ENCODE results near the gene SLU7. TPM values are rescaled to one million over a fixed set of nuclear protein-coding genes. Genes with fewer than 3 reads are reported as not detected.
A peak's percentile ranks its signal among the peaks of the same experiment; 100 is the strongest.

Gene SLU7
- 10 to 100 TPM; 63.5 to 64.6 TPM for total RNA-seq

DNA sequence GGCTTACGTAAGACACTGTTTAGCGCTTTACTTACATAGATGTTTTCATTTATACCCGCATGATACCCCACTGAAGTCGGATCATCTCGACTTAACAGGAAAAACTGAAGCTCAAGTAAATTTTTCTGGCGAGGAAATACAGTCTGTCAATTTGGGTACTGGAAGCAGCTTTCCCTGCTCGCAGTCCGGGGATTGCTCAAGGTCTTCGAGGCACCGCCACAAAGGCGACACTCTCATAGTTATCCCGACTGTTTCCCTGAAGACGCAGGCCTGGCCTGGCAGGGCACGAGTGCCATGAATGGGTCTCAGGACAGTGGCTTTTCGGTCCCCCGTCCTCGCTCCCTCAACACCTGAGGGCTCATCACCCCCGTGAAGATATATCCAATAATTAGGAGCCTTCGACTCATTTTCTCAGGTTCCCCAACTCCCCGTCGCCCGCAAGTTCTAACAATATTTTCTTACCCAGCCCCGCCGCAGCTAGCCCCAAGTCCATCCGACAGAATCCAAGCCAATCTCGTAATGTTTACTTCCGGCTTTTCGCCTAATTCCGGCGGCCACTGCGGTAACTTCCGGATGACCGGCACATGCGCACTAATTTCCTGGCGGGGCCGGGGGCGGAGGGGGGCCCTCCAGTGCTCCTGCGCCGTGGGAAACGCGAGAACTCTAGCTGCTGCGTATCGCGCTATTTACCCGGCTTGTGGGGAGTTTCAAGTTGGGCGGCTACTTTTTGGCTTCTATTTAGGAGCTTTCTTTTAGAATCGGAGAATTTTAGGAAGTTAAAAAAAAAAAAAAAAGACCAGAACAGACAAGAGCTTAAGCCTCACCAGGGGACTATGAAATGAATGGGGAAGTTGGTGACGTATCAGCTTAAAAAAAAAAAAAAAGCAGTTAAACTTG lies at the start of gene SLU7:
Gene SLU7 (minus strand): TSS at position 521 of the 897 bp plus-strand sequence. CDS start 3,787 bp downstream, outside the sequence.
- Mint-ChIP-seq H3K27ac (peak within 1 kb of the TSS; percentile 97), H3K4me1 (peaks cover 64% of the 10 kb centered on the region), H3K27me3 (no peaks in the 10 kb centered on the region), H3K36me3 (ENCODE audit: low read depth) (peaks cover 19% of the 10 kb centered on the region), H3K9me3 (no peaks in the 10 kb centered on the region), H3K4me3 (peak within 1 kb of the TSS; percentile 96)
- POLR2A ChIA-PET: interaction anchor here (0.6 to 1.1 kb wide), 4 partner anchors 25 to 1246 kb away, joined by 3 to 6 read pairs (median 4); no protein-coding TSS in a partner anchor
- CTCF ChIA-PET: interaction anchor here (0.6 to 2.0 kb wide), 9 partner anchors 10 to 275 kb away, joined by 3 to 4 read pairs (median 4); no protein-coding TSS in a partner anchor
- DNase-seq: peak; percentile 93

DNA sequence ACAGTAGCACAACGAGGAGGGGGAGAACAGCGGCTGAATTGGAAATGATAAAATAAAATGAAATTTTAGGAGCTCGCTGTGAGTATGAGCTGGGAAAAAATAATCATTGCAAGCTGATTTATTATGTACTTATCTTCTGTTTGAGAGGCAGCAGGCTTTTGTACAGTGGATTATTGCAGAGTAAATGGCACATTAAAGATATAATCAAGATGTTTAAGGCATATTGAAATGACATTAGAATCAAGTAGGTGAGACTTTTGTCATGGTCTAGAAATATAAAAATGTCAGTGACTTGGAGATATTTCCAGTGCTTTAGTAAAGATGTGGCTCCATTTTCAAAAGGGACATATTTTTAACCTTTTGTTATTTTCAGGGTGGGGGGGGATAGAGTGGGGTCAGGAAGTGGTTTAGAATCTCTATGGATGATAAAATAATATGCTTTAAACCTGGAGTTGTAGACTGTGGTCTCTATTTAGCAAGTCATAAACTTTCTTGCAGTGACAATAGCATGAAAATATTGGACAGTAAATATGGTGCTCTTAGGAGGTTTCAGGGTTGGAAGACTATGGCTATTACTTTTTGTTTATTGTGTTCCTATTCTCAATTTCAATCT lies 49.6 kb upstream of the SLU7 start:
- POLR2A ChIA-PET: interaction anchor here (0.7 kb wide), 1 partner anchor 49 kb away, joined by 3 read pairs; the partner anchor contains the start of gene SLU7
- CTCF ChIA-PET: interaction anchor here (0.8 to 6.4 kb wide), 4 partner anchors 9 to 38 kb away, joined by 3 to 63 read pairs (median 4); no protein-coding TSS in a partner anchor
- H3K36me3 Mint-ChIP-seq (ENCODE audit: low read depth): peaks cover 16% of the 10 kb centered on the region

DNA sequence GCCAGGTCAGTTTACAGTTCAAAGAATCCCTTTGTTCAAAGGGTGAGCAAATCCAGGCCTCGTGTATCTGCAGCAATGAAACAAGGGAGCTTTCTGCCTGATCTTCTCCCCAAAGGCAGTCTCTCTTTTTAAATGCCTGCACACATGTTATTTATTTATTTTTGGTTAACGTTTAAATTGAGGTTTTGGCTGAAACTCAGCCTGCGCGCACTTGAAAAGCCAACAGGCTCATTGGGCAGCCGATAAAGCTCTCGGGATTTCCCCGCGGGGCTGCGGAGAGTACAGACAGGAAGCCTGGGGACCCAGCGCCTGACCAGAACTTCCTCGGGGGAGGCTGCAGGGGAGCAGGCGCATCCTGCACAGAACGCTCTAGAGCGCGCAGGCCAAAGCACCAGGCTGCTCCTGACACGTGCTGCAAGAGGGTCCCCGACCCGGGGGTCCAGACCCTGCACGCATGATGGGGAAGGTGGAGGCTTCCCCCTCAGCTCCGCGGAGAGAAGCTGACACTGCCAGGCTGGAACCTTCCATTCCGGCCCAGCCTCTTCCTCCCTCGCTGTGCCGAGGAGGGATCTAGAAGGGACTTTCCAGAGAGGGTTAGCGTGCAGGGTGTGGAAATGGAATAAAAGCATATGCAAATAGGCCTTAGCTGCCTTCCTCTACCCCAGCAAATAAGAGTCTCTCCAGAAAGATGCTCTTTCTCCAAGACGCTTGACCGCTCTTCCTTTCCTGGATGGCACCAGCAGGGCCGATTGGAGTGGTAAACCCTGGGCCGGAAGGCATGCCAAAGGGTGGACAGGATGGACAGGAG lies 48.9 kb upstream of the SLU7 start:
- Mint-ChIP-seq H3K27me3 (peaks cover 2% of the 10 kb centered on the region), H3K4me3 (peak overlapping the region; percentile 97), H3K9me3 (no peaks in the 10 kb centered on the region), H3K4me1 (peaks cover 83% of the 10 kb centered on the region), H3K36me3 (ENCODE audit: low read depth) (peaks cover 10% of the 10 kb centered on the region), H3K27ac (peak overlapping the region; percentile 96)
- peak; percentile 82 for DNase-seq
- CTCF ChIA-PET: interaction anchor here (0.7 to 6.4 kb wide), 5 partner anchors 9 to 39 kb away, joined by 3 to 63 read pairs (median 4); no protein-coding TSS in a partner anchor
- POLR2A ChIA-PET: interaction anchor here (0.7 to 0.8 kb wide), 3 partner anchors 9 to 49 kb away, joined by 3 to 4 read pairs (median 3); partner anchors contain the start of gene SLU7

More for the DNA sequence above, 49.6 kb upstream of the SLU7 start:
- Mint-ChIP-seq H3K4me1 (peaks cover 89% of the 10 kb centered on the region), H3K27me3 (peaks cover 2% of the 10 kb centered on the region), H3K4me3 (peak overlapping the region; percentile 97), H3K27ac (peak overlapping the region; percentile 96), H3K9me3 (no peaks in the 10 kb centered on the region)
- DNase-seq: no peak

DNA sequence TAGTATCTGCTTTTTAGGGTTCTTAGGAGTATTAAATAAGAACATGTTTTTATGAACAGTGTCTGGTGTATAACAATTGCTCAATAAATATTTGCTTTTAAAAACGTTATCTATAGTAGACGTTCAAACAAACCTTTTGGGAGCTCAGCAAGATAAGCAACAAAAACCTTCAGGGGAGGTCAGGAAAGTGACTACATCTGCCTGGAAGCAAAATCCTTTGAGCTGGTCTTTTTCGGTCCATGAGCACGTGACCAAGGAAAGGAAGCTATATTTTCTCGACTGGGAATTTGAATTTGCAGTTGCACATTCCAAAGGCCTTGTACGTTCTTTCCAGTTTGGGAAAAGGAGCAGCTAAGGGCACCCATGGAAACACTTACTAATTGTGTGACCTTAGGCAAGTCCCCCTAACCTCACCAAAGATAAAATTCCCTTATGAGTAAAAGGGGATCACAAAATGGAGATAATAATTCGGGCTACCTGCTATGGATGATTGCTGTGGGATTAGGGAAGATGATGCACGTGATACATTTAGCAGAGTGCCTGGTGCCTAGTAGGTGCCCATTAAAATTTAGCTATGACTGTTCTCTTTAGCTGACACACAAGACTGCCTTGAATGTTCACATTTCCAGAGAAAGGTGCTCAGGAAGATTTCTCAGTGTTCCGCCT lies 48.1 kb upstream of the SLU7 start:
- H3K36me3 Mint-ChIP-seq (ENCODE audit: low read depth): peaks cover 6% of the 10 kb centered on the region
- peaks cover 2% of the 10 kb centered on the region for H3K27me3 Mint-ChIP-seq
- POLR2A ChIA-PET: interaction anchor here (0.7 to 0.8 kb wide), 2 partner anchors 8 to 15 kb away, joined by 3 to 4 read pairs; no protein-coding TSS in a partner anchor
- CTCF ChIA-PET: interaction anchor here (0.8 to 6.4 kb wide), 6 partner anchors 10 to 40 kb away, joined by 3 to 63 read pairs (median 5); no protein-coding TSS in a partner anchor
- peak overlapping the region; percentile 97 for H3K4me3 Mint-ChIP-seq
- peak overlapping the region; percentile 96 for H3K27ac Mint-ChIP-seq
- DNase-seq: no peak
- H3K9me3 Mint-ChIP-seq: no peaks in the 10 kb centered on the region
- H3K4me1 Mint-ChIP-seq: peaks cover 81% of the 10 kb centered on the region

DNA sequence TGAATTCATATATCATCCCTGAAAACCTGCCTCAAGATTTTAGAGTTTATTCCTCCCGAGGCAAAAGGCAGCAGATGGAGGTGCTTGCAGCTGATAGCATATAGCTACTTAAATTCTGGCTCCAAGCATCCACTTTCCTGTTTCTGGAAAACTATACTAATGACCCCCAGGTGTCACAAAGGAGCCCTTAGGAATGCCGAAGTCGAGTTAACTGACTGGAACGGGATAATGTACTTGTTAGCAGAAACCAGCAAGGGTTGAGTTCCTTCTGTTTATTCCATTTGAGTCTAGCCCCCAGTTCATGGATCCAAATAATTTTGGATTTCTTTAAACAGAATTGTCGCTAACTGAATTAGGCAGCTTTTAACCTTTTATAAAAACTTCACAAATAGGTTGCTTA lies 47.2 kb upstream of the SLU7 start:
- peaks cover 5% of the 10 kb centered on the region for H3K36me3 Mint-ChIP-seq (ENCODE audit: low read depth)
- no peak for DNase-seq
- H3K4me3 Mint-ChIP-seq: no peak overlapping the region
- H3K9me3 Mint-ChIP-seq: no peaks in the 10 kb centered on the region
- POLR2A ChIA-PET: no interaction called here
- peaks cover 2% of the 10 kb centered on the region for H3K27me3 Mint-ChIP-seq
- no peak overlapping the region for H3K27ac Mint-ChIP-seq
- CTCF ChIA-PET: interaction anchor here (1.2 to 6.4 kb wide), 4 partner anchors 9 to 26 kb away, joined by 3 to 63 read pairs (median 7); no protein-coding TSS in a partner anchor
- H3K4me1 Mint-ChIP-seq: peaks cover 72% of the 10 kb centered on the region

DNA sequence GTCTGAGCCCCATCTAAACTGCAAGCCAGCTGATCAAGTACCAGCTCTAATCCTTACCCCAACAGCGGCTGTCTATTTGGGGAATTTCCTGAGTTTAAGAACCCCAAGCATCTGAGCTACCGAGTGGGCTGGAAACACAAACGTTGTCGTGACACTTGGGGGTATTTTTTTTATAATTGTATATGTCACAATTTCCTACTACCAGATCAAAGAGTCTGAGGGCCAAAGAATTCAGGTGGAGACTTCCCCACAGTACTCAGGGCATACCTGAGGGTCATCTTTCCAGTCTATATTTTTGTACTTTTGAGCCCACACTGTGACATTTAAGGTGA lies 45.6 kb upstream of the SLU7 start:
- ChIA-PET POLR2A (no interaction called here), CTCF (interaction anchor here (0.6 to 6.4 kb wide), 4 partner anchors 13 to 33 kb away, joined by 3 to 63 read pairs (median 3); no protein-coding TSS in a partner anchor)
- Mint-ChIP-seq H3K9me3 (no peaks in the 10 kb centered on the region), H3K27ac (no peak overlapping the region), H3K36me3 (ENCODE audit: low read depth) (peaks cover 1% of the 10 kb centered on the region), H3K4me1 (peaks cover 58% of the 10 kb centered on the region), H3K4me3 (no peak overlapping the region), H3K27me3 (peaks cover 2% of the 10 kb centered on the region)
- no peak for DNase-seq

DNA sequence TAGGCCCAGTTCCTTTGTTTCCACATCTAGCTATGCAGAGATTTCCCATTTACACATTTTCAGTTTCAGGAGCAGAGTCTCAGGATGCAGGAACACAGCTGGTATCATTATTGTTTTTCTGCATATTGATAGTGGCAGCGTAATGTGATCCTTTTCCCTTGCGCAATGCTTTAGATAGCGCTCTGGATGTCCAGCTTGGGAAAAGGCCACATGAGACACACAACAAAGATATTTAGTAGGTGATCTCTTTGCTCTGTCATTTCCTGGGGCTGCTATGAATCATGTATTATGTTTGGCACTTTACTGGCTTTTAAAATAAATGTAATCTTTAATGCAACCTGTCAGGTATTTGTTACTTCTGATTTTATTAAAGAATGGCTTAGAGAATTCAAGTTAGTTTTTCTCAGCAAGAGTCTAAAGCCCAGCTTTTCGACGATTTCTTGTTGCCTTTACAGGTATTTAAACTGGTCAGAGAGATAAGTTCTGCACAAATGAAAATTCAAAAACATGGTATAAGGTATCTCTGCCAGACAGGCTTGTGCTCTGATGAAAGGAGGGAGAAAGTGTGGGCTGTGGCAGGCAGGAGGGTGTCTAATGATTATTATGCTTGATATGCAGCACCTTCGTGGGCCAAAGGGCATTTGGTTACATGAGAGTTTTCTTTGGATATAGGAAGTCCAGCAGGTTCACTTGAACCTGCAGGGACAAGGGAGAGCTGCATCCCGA lies 45.0 kb upstream of the SLU7 start:
- ChIA-PET POLR2A (no interaction called here), CTCF (interaction anchor here (0.6 to 6.4 kb wide), 4 partner anchors 14 to 1256 kb away, joined by 3 to 63 read pairs (median 3); no protein-coding TSS in a partner anchor)
- no peak for DNase-seq
- H3K36me3 Mint-ChIP-seq (ENCODE audit: low read depth): no peaks in the 10 kb centered on the region
- no peak overlapping the region for H3K27ac Mint-ChIP-seq
- H3K4me1 Mint-ChIP-seq: peaks cover 56% of the 10 kb centered on the region
- H3K27me3 Mint-ChIP-seq: peaks cover 2% of the 10 kb centered on the region
- H3K9me3 Mint-ChIP-seq: no peaks in the 10 kb centered on the region
- H3K4me3 Mint-ChIP-seq: no peak overlapping the region

DNA sequence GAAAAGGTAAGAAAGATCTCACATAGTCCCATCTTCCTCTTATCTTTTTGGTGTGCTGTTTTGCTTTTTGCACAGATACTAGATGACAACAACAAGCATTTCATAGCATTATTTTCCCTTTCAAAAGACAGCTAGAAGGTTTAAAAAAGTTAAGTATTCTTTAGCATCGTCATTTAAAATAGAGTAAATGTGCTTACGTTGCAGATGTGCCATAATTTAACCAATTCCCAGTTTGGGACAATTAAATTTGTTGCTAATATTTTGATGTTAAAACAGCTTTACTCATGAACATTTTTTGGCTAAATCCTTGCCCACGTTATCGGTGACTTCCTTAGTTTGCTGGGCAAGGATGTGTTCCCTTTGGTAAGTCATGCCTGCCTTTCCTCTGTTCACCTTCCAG lies 44.3 kb upstream of the SLU7 start:
- Mint-ChIP-seq H3K36me3 (ENCODE audit: low read depth) (no peaks in the 10 kb centered on the region), H3K27ac (no peak overlapping the region), H3K4me1 (peaks cover 51% of the 10 kb centered on the region), H3K27me3 (peaks cover 2% of the 10 kb centered on the region), H3K9me3 (no peaks in the 10 kb centered on the region), H3K4me3 (no peak overlapping the region)
- ChIA-PET POLR2A (no interaction called here), CTCF (interaction anchor here (0.7 to 6.4 kb wide), 2 partner anchors 23 to 1255 kb away, joined by 3 to 63 read pairs; no protein-coding TSS in a partner anchor)
- DNase-seq: no peak

DNA sequence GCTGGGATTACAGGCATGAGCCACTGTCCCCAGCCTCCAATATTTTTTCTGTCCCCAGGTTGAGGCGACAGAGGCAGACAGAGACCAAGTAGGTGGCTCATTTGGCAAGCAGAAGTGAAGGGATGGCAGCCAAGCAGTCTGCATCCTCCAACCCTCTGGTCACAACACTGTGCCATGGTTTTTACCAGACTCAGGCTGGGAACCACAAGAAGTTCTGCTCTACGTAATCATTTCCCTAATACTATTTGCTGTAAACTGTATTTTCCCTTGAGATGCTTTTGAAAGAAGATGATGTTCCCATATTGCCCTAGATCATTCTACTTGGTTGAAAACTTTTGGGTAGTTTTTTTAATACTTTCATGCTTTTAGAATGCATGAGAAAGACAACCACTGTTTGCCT lies 43.3 kb upstream of the SLU7 start:
- CTCF ChIA-PET: interaction anchor here (6.4 kb wide), 1 partner anchor 22 kb away, joined by 63 read pairs; no protein-coding TSS in a partner anchor
- peaks cover 2% of the 10 kb centered on the region for H3K27me3 Mint-ChIP-seq
- peaks cover 40% of the 10 kb centered on the region for H3K4me1 Mint-ChIP-seq
- POLR2A ChIA-PET: no interaction called here
- H3K9me3 Mint-ChIP-seq: no peaks in the 10 kb centered on the region
- no peak overlapping the region for H3K4me3 Mint-ChIP-seq
- no peaks in the 10 kb centered on the region for H3K36me3 Mint-ChIP-seq (ENCODE audit: low read depth)
- DNase-seq: no peak
- no peak overlapping the region for H3K27ac Mint-ChIP-seq

DNA sequence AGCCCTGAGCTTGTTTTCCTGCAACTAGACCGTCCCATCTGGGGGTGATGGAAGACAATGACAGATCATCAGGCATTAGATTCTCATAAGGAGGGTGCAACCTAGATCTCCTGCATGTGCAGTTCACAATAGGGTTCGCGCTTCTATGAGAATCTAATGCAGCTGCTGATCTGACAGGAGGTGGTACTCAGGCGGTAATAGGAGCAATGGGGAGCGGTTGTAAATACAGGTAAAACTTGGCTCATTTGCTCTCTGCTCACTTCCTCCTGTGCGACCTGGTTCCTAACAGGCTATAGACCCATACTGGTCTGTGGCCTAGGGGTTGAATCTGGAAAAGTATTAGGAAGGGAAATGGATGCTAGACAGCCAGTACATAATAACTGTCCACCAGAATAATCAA lies 42.5 kb upstream of the SLU7 start:
- H3K27me3 Mint-ChIP-seq: peaks cover 2% of the 10 kb centered on the region
- H3K4me3 Mint-ChIP-seq: no peak overlapping the region
- H3K4me1 Mint-ChIP-seq: peaks cover 32% of the 10 kb centered on the region
- no peaks in the 10 kb centered on the region for H3K9me3 Mint-ChIP-seq
- ChIA-PET POLR2A (no interaction called here), CTCF (no interaction called here)
- H3K36me3 Mint-ChIP-seq (ENCODE audit: low read depth): no peaks in the 10 kb centered on the region
- no peak for DNase-seq
- no peak overlapping the region for H3K27ac Mint-ChIP-seq

DNA sequence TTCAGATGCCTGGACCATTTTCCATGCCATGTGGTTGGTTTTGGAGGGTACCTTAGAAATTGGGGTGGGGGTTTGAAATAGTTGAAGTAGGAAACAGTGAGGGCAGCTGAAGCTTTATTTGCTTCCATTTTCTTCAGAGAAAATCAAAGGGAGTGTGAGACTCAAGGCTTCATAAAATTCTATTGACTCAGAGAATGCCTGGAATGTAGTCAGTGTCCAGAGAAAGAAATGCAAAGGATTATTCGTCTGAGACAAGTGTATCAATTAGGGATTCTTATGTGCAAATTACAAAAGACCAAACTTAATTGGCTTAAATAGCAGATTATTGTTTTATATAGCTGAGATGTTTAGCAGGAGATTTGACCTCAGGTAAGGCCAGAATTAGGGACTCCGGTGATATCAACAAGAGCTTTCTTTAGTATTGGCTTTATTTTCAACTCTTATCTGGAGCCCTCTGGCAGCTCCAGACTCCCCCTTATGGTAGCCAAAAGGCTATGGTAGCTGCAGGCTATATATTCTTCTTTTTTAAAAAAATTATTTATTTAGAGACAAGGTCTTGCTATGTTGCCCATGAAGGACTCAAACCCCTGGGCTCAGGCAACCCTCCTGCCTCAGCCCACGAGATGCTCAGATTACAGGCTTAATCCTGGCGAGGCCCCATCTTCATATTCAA lies 41.6 kb upstream of the SLU7 start:
- Mint-ChIP-seq H3K36me3 (ENCODE audit: low read depth) (no peaks in the 10 kb centered on the region), H3K9me3 (no peaks in the 10 kb centered on the region), H3K4me1 (peaks cover 30% of the 10 kb centered on the region), H3K4me3 (no peak overlapping the region), H3K27me3 (no peaks in the 10 kb centered on the region), H3K27ac (no peak overlapping the region)
- DNase-seq: no peak
- POLR2A ChIA-PET: no interaction called here
- CTCF ChIA-PET: interaction anchor here (1.1 to 1.7 kb wide), 3 partner anchors 19 to 27 kb away, joined by 3 to 15 read pairs (median 3); no protein-coding TSS in a partner anchor
